ENCODE data around the gene PEX14. TPM values are rescaled to one million over a fixed set of nuclear protein-coding genes. Genes with fewer than 3 reads are reported as not detected.

The PEX14 gene
- total RNA-seq, 1 donor from 2014 or later: 17.9 TPM

DNA sequence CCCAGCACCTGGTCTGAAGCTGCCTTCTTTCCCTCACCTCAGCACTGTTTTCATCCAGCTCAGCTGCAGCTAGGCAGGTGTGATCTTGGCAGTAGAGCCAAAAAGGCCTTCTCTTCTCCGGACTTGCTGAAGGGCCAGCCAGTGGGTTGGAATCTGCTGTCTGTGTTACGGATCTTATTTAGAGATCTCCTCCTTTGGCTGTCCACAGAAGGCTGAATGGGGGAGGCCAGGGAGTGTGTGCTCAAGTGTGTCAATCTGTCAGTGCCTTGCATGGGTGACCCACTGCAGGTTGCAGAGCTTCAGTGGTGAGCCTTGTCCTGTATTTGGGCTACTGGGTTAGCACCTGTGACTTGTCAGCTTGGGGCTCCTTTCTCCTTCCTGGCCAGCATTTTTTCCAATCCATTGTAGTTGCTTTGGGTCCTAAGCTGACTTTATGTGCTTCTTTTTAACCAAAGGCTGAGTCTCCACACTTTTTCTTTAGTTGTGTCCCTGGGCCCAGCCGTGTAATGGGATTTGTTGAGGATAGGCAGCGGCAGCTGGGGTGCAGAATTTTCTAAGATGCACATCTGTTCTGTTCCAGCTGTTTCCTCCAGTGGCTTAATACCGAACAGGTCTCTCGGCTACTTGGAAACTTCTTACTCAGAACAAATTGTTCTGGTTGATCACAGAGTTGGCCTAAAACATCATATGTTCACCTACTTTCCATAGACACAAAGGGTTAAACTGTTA is 126.8 kb downstream of the PEX14 start:
- DNase-seq (ENCODE audit: low spot score) (no peak), ATAC-seq (no peak)
- intact Hi-C loops (cut with DNase I): no loop called here

DNA sequence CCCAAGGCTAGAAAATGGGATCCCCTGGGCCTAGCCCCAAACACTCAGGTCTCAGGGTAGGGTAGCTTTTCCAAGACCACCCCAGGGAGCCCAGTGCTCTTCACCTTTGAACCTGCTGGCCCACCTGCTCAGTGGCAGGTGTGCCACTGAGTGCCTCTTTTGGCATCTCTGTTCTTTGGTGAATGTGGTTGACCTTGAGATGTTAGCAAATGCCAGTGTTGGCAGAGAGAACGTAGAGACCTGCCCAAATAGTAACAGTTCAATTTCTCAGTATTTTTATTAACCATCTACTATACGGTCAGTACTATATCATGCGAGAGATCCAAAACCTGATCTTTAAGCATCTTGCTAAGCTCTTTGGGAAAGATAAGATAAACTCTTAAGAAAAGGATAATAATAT is 128.2 kb downstream of the PEX14 start:
- no peak for DNase-seq (ENCODE audit: low spot score)
- intact Hi-C loops (cut with DNase I): no loop called here
- no peak for ATAC-seq

DNA sequence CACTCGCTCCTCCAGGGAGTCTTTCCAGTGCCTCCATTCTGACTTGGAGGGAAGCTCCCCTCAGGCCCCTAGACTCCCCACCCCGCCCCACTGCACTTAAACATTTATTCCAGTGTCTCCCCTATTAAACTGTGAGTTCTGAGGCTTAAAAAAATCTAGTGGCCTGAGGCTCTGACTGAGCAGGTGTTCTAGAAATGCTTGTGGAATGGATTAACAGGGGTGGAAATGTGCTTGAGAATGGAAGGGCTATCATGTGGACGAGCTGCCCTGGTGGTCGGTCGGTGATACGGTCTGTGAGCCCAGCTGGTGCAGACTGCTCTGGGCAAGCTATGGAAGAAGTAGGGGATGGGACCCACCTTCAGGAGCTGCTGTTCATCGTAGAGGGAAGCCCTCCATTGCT is 130.2 kb downstream of the PEX14 start:
- no peak for ATAC-seq
- DNase-seq (ENCODE audit: low spot score): no peak

DNA sequence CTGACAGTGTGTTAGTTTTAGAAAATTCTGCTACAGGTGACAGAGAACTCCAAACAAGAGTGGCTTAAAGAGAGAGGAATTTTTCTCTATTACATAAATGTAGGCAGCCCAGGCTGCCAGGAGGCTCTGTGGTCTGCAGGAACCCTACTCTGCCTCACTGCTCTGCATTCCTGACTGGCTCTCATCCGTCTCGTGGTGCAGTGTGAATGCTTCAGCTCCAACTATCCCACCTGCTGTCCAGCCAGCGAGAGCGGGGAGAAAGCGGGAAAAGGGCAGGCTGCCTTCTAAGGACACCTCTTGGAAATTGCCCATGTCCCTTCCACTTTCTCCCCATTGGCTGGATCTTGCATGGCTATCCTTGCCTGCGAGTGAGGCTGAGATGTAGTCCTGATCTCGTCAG is 131.3 kb downstream of the PEX14 start:
- ATAC-seq: no peak
- intact Hi-C loops (cut with DNase I): no loop called here
- DNase-seq (ENCODE audit: low spot score): no peak

More for the DNA sequence above, 130.2 kb downstream of the PEX14 start:
- intact Hi-C loops (cut with DNase I): no loop called here

DNA sequence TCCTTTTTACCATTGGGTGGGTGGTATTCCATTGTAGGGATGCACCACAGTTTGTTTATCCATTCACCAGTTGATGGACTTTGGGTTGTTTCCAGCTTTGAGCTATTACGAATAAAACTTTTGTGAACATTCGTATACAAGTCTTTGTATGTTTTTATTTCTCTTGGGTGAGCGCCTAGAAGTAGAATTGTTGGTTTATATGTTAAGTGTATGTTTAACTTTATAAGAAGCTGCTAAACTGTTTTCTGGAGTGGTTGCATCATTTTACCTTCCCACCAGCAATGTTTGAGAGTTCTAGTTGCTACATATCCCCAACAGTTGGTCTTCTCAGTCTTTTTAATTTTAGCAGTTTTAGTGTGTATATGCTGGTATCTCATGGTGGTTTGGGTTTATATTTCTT is 132.5 kb downstream of the PEX14 start:
- no peak for ATAC-seq
- intact Hi-C loops (cut with DNase I): no loop called here
- DNase-seq (ENCODE audit: low spot score): no peak

DNA sequence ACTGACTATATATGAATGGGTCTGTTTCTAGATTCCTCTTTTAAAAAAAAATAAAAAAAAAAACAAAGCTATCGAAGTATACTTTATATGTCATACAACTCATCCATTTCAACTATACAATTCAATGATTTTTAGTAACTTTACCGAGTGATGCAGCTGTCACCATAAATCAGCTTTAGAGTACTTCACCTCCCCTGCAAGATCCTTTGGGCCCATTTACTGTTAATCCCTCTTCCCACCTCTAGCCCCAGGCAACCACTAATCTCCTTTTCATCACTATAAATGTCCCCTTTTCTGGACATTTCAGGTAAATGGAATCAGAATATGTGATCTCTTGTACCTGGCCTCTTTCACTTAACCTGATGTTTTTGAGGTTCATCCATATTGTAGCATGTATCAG is 133.9 kb downstream of the PEX14 start:
- DNase-seq (ENCODE audit: low spot score) (no peak), ATAC-seq (no peak)
- intact Hi-C loops (cut with DNase I): no loop called here

DNA sequence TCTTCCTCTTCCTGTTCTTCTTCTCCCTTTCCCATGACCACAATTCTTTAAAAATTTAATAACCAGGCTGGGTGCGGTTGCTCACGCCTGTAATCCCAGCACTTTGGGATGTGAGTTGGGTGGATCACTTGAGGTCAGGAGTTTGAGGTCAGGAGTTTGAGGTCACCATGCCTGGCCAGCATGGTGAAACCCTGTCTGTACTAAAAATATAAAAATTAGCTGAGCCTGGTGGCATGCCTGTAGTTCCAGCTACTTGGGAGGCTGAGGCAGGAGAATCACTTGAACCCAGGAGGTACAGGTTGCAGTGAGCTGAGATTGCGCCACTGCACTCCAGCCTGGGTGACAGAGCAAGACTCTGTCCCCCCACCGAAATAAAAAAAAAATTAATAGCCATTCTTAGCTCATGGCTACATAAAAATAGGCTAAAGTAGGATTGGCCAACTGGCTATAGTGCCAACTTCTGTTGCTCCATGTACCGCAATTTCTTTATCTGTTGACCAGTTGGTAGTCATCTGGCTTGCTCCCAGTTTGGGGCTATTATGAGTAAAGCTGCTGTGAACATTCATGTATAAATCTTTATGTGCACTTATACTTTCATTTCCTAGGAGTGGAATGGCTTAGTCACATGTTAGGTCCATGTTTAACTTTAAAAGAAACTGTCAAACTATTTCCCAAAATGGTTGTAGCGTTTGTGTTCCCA is 136.3 kb downstream of the PEX14 start:
- no peak for ATAC-seq
- no peak for DNase-seq (ENCODE audit: low spot score)
- intact Hi-C loops (cut with DNase I): no loop called here

DNA sequence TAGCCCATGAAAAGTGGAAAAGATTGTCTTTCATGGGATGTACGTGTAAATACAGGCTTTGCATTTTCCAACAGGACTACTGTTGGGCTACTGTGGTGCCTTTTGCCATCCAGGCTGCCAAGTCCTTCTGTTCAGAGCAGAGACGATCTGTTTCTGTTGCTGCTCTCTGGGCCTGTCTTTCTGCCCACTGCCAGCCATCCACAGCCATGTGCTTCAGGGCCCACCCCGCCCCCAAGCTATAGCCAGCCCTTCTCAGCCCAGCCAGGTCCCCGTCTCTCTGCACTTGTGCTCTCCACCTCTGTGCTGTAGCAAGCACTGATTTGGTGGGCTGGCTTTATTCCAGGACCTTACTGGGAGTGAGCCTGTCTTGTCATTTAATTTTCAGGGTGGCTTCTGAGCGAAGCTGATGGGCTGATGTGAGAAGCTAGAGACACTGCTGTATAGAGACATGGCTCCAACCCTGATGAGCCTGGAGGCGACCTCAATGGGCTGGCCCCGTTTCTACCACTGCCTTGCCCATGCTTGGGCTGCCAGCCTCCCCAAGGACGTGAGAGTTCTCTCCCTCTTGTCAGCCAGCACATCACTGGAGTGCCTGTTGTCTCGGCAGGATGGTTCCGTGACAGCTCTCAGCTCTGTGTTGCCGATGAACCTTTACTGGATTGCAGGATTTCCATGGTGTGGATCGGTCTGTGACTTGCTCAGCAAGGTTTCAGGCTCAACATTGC is 137.8 kb downstream of the PEX14 start:
- DNase-seq (ENCODE audit: low spot score): no peak
- intact Hi-C loops (cut with DNase I): no loop called here
- ATAC-seq: no peak

DNA sequence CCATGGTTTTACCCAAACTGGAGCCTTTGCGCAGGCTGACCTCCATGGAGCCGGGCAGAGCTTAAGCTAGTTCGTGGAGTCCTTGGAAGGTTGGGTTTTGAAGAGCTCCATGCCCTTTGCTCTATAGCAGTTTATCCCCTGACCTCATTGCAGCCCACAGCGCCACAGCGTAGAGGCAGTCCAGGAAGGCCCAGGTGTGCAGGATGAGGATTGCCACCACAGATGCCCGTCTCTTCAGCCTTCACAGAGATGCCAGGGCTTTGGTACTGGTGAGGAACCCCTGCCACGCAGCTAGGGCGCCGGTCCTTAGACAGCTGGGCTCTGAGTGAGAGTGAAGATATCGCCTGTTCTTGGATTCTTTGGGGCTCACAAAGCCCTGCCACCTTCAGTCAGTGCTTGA is 138.6 kb downstream of the PEX14 start:
- DNase-seq (ENCODE audit: low spot score): no peak
- no peak for ATAC-seq
- intact Hi-C loops (cut with DNase I): no loop called here

DNA sequence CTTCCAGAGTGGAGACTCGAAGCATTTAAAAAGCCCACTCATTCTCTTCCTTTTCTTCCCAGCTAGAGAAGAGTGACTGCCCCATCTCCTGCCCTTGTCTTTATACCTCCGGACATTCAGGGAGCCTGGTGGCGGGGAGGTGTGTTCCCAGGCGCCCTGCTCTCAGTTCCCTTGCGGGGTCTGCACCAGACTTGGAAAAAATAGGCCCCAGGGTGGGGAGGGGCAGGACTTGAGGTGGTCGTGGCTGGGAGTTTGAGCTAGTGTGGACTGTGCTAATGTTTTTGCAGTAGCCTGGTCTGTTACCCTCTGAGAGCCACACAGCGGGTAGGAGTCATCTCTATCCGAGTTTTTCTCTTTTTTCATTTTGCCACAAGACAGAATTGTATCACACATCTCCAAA is 139.1 kb downstream of the PEX14 start:
- DNase-seq (ENCODE audit: low spot score) (no peak), ATAC-seq (no peak)
- intact Hi-C loops (cut with DNase I): no loop called here

DNA sequence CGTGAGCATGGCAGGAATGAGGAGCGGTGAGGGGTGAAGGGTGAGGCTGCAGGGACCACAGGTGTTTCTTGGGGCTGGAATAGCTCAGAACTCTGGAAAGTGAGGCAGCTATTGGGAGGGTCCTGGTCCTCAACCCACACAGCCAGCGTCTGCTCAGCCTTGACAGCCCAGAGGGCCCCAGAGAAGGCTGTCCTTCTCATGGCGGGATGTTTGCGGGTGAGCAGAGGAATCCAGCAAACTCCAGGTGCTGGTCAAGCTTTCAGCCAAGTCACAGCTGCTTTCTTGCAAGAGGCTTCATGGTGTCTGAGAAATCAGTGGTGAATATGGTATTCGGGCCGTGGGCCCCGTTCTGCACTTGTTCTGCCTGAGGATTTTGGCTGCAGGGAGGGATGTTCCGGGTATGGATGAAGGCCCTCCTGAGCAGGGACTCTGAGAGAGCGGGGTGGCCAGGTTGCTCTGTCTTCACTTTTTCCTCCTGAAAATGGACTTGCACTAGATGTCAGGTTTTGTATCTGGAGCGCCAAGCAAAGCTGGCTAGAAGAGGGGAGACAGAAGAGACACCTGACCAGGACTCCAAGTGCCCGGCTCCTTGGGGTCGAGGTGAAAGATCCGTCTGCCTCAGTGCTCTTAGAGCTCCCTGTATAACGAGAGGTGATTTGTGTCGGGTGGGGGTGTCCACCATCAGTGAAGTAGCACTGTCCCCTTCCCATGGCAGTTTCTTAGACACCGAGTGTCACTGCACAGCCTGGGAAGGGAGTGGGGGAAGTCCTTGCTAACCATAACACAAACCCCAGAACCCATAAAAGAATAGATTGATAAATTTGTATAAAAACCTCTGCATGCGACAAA is 139.9 kb downstream of the PEX14 start:
- intact Hi-C loops (cut with DNase I): no loop called here

DNA sequence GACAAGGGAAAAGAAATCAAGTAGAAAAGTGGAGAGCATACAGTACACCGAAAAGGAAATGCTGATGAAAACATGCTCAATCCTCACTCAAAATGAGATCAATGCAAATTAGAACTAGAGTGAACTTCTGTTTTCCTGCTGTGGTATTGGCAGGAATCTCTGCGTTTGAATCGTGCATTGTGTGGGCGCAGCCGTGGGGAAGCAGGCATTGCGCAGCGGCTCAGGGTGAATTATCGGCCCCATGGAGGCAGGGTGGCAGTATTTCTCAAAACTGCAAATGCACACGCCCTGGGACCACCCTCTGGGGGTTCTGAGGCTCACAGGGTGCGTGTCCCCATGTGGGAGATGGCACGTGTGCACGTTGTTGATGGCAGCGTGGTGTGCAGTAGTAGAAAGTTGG is 140.6 kb downstream of the PEX14 start:
- DNase-seq (ENCODE audit: low spot score) (no peak), ATAC-seq (no peak)
- intact Hi-C loops (cut with DNase I): no loop called here

More for the DNA sequence above, 139.9 kb downstream of the PEX14 start:
- DNase-seq (ENCODE audit: low spot score): no peak
- no peak for ATAC-seq

DNA sequence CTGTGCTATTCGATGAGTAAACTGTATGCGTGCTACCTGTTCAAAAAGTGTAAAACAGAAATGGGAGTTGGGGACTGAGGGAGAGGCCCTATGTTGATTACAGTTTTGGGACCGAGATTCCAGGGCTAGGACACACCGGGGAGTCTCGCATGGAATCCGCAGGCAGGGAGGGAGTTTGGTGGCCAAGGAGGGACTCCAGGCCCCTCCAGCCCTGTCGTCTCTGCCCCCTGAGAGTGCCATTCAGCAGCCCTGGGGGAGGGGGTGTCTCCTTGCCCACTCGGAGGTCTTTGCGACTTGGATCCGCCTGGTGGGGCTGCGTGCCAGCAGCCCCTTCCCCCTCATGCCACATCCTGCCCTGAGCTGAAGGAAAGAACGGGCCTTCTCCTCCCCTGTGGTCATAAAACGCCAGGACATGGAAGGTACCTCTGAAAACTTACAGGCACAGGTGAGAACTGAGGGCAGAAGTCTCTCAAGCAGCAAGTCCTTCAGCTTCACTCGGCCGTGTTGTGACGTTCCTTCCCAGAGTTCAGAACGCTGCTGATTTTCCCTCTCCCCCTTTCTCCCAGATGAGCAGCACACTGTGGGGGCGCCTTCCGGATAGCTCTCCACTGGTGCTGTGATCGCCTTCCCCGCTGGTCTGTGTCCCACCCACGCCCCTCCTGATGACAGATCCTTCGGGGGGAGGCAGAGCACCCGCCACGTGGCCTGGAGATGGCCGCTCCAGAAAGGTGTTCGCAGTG is 141.4 kb downstream of the PEX14 start:
- ATAC-seq (no peak), DNase-seq (ENCODE audit: low spot score) (no peak)
- intact Hi-C loops (cut with DNase I): no loop called here

DNA sequence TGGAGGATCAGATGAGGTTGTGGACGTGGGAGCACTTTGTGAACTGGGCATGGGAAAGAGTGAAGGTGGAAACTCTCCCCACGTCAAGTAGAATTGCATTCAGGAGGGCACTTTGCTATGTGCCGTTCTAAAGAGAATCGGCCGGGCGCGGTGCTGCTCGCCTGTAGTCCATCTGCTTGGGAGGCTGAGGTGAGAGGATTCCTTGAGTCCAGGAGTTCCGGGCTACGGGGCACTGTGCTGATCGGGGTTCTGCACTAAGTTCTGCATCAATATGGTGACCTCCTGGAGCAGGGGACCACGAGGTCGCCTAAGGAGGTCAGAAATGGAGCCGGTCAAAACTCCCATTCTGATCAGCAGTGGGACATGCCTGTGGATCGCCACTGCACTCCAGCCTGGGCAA is 141.9 kb downstream of the PEX14 start:
- intact Hi-C loops (cut with DNase I): no loop called here
- no peak for DNase-seq (ENCODE audit: low spot score)
- no peak for ATAC-seq

DNA sequence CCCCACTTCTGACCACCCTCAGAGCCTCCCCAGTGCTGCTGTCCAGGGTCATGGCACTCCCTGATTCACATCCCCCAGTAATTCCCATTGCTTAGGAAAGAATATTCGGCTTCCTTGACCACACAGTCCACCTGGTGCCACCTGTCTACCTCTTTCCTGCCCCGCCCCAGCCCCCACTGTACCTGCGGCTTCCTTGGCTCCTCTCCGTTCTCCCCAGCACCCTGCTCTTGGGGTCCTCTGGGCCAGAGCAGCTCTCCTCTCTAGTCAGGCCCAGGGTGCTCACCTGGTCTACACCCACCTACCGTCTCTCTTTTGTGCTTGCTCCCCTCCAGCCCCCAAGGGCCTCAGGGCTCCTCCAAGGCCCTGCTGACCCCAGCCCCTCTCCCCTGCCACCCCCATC is 142.6 kb downstream of the PEX14 start:
- intact Hi-C loops (cut with DNase I): no loop called here
- ATAC-seq (no peak), DNase-seq (ENCODE audit: low spot score) (no peak)

DNA sequence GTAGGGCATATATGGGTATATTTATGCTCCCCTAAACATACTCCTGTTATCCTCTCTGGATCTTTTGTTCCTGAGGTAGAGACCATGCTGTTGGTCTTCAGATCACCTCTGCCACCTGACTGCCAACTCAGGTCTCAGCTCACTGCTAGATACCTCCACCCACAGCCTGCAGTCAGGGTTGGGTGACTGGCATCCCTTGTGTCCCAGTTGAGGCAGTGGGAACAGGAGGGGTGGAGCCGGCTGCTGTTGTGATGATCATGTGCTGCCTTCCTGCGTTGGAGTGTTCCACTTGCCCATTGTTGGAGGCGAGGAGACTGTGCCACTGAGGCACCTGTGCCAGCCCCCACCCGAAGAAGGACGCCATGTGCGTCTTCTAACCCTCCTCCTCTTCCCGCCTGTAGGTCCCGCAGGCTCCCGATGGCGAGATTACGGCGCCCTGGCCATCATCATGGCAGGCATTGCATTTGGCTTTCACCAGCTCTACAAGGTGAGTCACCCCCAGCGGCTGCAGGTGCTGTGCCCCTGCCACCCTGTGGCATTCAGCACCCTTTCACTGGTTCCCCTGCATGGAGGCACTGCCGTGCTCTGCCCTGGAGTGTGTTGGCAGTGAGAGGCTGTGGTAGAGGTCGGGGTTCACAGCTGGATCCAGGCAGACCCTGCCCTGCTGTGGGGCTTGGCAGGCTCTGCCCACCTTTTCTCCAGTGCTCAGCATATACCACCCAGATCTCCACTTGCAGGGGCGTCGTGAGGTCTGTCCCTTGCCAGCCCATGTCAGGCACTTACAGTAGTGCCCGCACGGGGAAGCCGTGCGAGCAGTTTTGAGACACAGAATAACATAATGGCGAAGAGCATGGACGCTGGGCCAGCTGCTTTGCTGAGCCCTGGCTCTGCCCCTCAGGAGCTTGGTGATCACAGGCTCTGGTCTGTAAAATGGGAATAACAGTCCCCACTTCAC is 143.5 kb downstream of the PEX14 start:
- intact Hi-C loops (cut with DNase I): no loop called here
- no peak for ATAC-seq
- no peak for DNase-seq (ENCODE audit: low spot score)

DNA sequence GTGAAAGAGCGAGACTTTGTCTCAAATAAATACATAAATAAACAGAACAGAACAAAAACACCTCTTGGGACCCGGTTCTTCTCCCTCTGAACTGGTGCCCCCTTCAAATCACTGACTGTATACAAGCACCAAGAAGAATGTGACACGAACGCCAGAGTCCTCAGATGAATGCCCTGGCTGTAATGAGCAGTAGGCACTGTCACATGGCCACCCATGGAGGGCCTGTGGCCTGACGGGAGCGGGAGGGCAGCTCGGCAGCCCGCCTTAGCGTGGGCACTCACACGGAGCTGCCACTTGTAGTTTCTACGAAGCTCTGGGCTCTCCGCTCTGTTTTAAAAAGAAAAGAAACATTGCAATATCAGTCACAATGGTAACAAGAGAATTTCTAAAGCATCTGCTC is 146.0 kb downstream of the PEX14 start:
- peak; percentile 59 for DNase-seq (ENCODE audit: low spot score)
- intact Hi-C loops (cut with DNase I): no loop called here
- ATAC-seq: peak; percentile 53

DNA sequence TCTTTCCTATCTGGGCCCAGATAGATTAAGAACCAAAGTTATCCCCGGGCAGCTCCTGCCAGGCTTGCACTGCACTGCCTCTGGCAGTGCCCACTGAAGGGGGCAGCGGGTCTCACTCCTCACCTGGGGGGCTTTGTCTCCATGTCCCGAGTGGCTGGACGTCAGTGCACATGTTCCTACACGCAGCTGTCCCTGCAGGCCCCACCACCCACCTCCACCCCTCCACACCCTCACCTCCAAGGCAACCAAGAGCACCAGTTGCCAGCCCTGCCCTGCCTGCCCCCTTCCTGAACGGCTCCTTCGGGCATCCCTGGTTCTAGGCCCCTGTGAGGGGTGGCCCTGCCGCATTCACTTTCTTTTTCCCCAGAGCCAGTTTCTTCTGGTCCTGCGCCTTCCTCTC is 147.2 kb downstream of the PEX14 start:
- intact Hi-C loops (cut with DNase I): no loop called here
- peak; percentile 44 for DNase-seq (ENCODE audit: low spot score)
- ATAC-seq: no peak
